Effector CD8-positive, alpha-beta T cell (primary cell): ENCODE data around the gene CAND1.

Source experiments
- DNase-seq: peaks from one replicate; lab custom pipeline; 2025; lab: John Stamatoyannopoulos, UW

CAND1 gene

GRCh38 chr12:67344979-67345710 lies 76.0 kb downstream of the CAND1 start:
- no peak for DNase-seq

- no peak for DNase-seq
Observed at GRCh38 chr12:67348683-67349082, 79.5 kb downstream of the CAND1 start.

- no peak for DNase-seq
Observed at GRCh38 chr12:67352682-67353081, 83.5 kb downstream of the CAND1 start.

- DNase-seq = no peak
Observed at GRCh38 chr12:67354322-67354721, 85.2 kb downstream of the CAND1 start.

- no peak for DNase-seq
Observed at GRCh38 chr12:67354966-67355365, 85.8 kb downstream of the CAND1 start.

- no peak for DNase-seq
Observed at GRCh38 chr12:67355428-67356379, 86.5 kb downstream of the CAND1 start.

- DNase-seq = no peak
Observed at GRCh38 chr12:67356380-67356774, 87.2 kb downstream of the CAND1 start.

GRCh38 chr12:67357376-67358125 lies 88.4 kb downstream of the CAND1 start:
- DNase-seq = no peak

GRCh38 chr12:67358781-67359338 lies 89.7 kb downstream of the CAND1 start:
- DNase-seq = no peak

- DNase-seq = no peak
Observed at GRCh38 chr12:67362526-67362925, 93.4 kb downstream of the CAND1 start.

GRCh38 chr12:67364228-67364627 lies 95.1 kb downstream of the CAND1 start:
- no peak for DNase-seq

- no peak for DNase-seq
Observed at GRCh38 chr12:67365131-67365530, 96.0 kb downstream of the CAND1 start.

GRCh38 chr12:67367843-67368242 lies 98.7 kb downstream of the CAND1 start:
- no peak for DNase-seq
